Tibial nerve (tissue), 4 donors: ENCODE results near the gene CCDC85C. TPM values are rescaled to one million over a fixed set of nuclear protein-coding genes. Genes with fewer than 3 reads are reported as not detected.

Experiments
- DNase-seq, 2 donors: peaks; one replicate each; pipeline ENCODE4 v3.0.0-alpha.2; 2019; ENCODE audit warnings: low spot score in 2 of 2
- H3K27ac ChIP-seq, 4 donors: fragments of 200-600 bp; sonication (generic) in 3 of 4; one replicate each; pipeline ENCODE4 v1.5.1; 2017 to 2019; ENCODE audit warnings: mild to moderate bottlenecking in 1 of 4
- H3K27me3 ChIP-seq, 2 donors: fragments of 200-600 bp; sonication (generic) in 1 of 2; one replicate each; pipeline versions ENCODE4 v1.5.1 to v1.6.0; 2017 to 2019
- H3K36me3 ChIP-seq, 3 donors: fragments of 200-600 bp; sonication (generic); one replicate each; pipeline ENCODE4 v1.5.1; 2018 to 2019
- H3K4me1 ChIP-seq, 4 donors: fragments of 200-600 bp; sonication (generic) in 3 of 4; one replicate each; pipeline ENCODE4 v1.5.1; 2017 to 2019
- H3K4me3 ChIP-seq, 4 donors: fragments of 200-600 bp; sonication (generic) in 3 of 4; one replicate each; pipeline ENCODE4 v1.5.1; 2017 to 2019; ENCODE audit warnings: mild to moderate bottlenecking in 1 of 4, moderate library complexity in 1 of 4
- H3K9me3 ChIP-seq, 4 donors: fragments of 200-600 bp; sonication (generic) in 3 of 4; one replicate each; pipeline ENCODE4 v1.5.1; 2017 to 2019
- EP300 ChIP-seq, 2 donors: sonication (generic); formaldehyde crosslinking; IDR thresholded peaks; one replicate each; pipeline ENCODE4 v1.6.1; 2017; ENCODE audit warnings: antibody characterized with exemption in 2 of 2, mild to moderate bottlenecking in 1 of 2
- POLR2A ChIP-seq, 2 donors: fragments of 450-650 bp; IDR thresholded peaks; one replicate each; pipeline ENCODE4 v1.6.1; 2017; ENCODE audit warnings: antibody characterized with exemption in 2 of 2, mild to moderate bottlenecking in 2 of 2, moderate library complexity in 2 of 2
- WGBS, 2 donors: methylation state at CpG; one replicate each; pipeline ENCODE4 v1.1.5; 2018; 5-methylcytosine and 5-hydroxymethylcytosine counted together
- total RNA-seq, 4 donors: library from RNA; depleted of rRNA; stranded (reverse); fragments of >200 nt; gene quantifications; one replicate each; pipeline ENCODE4 v1.1.0, GENCODE V29; 2016
- TF ChIP-seq, protein P1 (sequence below), 5 experiments: fragments of 200-600 bp in 3 of 5; fragments of 450-650 bp in 2 of 5; sonication (generic) in 3 of 5; IDR thresholded peaks; one replicate each; pipeline ENCODE4 v1.5.1; 2016 to 2019; ENCODE audit warnings: antibody characterized with exemption in 5 of 5, mild to moderate bottlenecking in 3 of 5, moderate library complexity in 2 of 5

The CCDC85C gene
- total RNA-seq, 4 donors from 2014 or later, result 0.60 to 4.6 (median 1.8) TPM

DNA sequence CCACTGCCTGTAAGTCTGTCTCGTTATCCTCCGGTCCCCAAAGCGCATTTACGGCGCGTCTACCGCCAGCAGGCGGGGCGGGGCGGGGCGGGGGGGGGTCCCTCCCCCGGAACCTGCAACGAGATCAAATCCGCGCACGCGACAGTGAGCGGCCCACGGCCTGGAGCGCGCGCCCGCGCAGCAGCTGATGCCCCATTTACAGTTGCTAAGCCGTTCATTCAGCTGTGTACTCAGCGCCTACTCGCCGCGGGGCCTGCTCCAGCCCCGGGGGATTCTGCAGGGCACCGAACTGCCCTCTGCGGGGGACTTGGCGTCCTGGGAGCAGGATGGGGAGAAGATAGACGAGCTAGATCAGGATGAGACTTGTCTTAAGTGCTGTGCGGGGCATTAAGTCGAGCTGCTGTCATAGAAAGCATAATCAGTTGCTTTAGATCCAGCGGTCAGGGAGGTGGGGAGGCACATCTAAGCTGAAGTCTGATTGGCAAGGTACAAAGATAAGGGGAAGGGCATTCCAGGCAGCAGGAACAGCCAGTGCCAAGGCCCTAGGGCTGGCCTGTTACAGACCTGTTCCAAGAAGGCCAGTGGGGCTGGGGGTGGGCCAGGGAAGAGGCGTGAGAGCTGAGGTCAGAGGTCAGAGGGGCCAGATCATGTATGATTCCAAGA is 1.4 kb upstream of the CCDC85C start:
- H3K27ac ChIP-seq, result peak overlapping the region in 3 of 4 donors; percentile 41 to 84 (median 82)

DNA sequence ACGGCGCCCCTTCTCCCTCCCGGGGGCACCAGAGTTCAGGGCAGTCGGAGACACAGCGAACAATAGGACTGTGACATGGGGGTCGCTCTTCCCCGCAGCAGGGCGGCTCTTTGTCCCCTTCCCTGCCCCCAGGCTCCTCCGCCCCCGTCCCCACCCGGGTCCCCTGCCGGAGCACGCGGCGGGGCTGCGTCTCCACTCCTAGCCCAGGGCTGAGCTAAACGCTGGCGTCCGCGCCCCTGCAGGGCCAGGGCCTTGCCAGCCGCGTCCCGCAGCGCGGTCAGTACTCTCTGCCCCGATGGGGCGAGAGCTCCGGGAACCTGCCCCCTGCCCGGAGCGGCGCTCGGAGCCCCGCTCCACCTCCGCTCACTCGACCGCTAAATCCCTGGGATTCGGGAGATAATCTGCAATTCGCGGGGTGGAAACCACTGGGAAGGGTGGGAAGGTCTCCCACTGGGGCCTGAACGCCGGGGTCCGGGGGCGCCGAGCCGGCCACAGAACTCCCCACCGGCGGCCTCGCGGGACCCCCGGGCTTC is 825 bp upstream of the CCDC85C start:
- Histone ChIP-seq H3K9me3 (no peaks in the 10 kb centered on the region), H3K4me3 (peak overlapping the region; percentile 47 to 90 (median 70)), H3K36me3 (no peaks in the 10 kb centered on the region), H3K27ac (peak overlapping the region; percentile 18 to 84 (median 62)), H3K27me3 (no peaks in the 10 kb centered on the region), H3K4me1 (peaks cover 0 to 34% (median 9%) of the 10 kb centered on the region in 4 donors)
- DNase-seq, result no peak
- TF ChIP-seq, protein P1, sequence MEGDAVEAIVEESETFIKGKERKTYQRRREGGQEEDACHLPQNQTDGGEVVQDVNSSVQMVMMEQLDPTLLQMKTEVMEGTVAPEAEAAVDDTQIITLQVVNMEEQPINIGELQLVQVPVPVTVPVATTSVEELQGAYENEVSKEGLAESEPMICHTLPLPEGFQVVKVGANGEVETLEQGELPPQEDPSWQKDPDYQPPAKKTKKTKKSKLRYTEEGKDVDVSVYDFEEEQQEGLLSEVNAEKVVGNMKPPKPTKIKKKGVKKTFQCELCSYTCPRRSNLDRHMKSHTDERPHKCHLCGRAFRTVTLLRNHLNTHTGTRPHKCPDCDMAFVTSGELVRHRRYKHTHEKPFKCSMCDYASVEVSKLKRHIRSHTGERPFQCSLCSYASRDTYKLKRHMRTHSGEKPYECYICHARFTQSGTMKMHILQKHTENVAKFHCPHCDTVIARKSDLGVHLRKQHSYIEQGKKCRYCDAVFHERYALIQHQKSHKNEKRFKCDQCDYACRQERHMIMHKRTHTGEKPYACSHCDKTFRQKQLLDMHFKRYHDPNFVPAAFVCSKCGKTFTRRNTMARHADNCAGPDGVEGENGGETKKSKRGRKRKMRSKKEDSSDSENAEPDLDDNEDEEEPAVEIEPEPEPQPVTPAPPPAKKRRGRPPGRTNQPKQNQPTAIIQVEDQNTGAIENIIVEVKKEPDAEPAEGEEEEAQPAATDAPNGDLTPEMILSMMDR (IDR thresholded peaks at IDR 0.05), result no peak
- TF ChIP-seq EP300 (IDR thresholded peaks at IDR 0.05) (no peak), POLR2A (IDR thresholded peaks at IDR 0.05) (no peak)
- 0 to 1% methylated on average over 26 to 31 of the region's 50 CpGs for WGBS, 2 donors

More for the DNA sequence above, 1.4 kb upstream of the CCDC85C start:
- Histone ChIP-seq H3K9me3 (no peaks in the 10 kb centered on the region), H3K36me3 (no peaks in the 10 kb centered on the region), H3K4me3 (peak overlapping the region; percentile 47 to 90 (median 70)), H3K4me1 (peaks cover 0 to 34% (median 9%) of the 10 kb centered on the region in 4 donors), H3K27me3 (no peaks in the 10 kb centered on the region)
- no peak for TF ChIP-seq EP300 (IDR thresholded peaks at IDR 0.05)
- no peak for TF ChIP-seq POLR2A (IDR thresholded peaks at IDR 0.05)
- TF ChIP-seq, protein P1 (IDR thresholded peaks at IDR 0.05), result no peak
- 8 to 9% methylated on average over 13 to 14 of the region's 38 CpGs for WGBS, 2 donors
- no peak for DNase-seq

GRCh38 chr14:99604278-99604765 is 315 bp upstream of the CCDC85C start:
- no peaks in the 10 kb centered on the region for H3K27me3 ChIP-seq
- TF ChIP-seq, protein P1 (IDR thresholded peaks at IDR 0.05), result peak in 2 of 5 experiments; percentile 12 to 41
- TF ChIP-seq EP300 (IDR thresholded peaks at IDR 0.05) (peak in 1 of 2 donors; percentile 52), POLR2A (IDR thresholded peaks at IDR 0.05) (no peak)
- peak overlapping the region; percentile 47 to 90 (median 70) for H3K4me3 ChIP-seq
- H3K9me3 ChIP-seq, result no peaks in the 10 kb centered on the region
- WGBS, 2 donors, result 0 to 1% methylated on average over 19 to 32 of the region's 65 CpGs
- DNase-seq, result peak; percentile 75 to 81
- peak overlapping the region; percentile 18 to 84 (median 62) for H3K27ac ChIP-seq
- no peaks in the 10 kb centered on the region for H3K36me3 ChIP-seq
- peaks cover 0 to 34% (median 9%) of the 10 kb centered on the region in 4 donors for H3K4me1 ChIP-seq

- no peaks in the 10 kb centered on the region for H3K27me3 ChIP-seq
- H3K4me3 ChIP-seq, result peak overlapping the region; percentile 24 to 63 (median 38)
- no peak for DNase-seq
- peaks cover 0 to 34% (median 9%) of the 10 kb centered on the region in 4 donors for H3K4me1 ChIP-seq
- TF ChIP-seq, protein P1 (IDR thresholded peaks at IDR 0.05), result no peak
- H3K36me3 ChIP-seq, result no peaks in the 10 kb centered on the region
- peak overlapping the region in 1 of 4 donors; percentile 57 for H3K27ac ChIP-seq
- 43 to 72% methylated on average over 4 to 25 of the region's 53 CpGs for WGBS, 2 donors
- no peaks in the 10 kb centered on the region for H3K9me3 ChIP-seq
These were observed 1.1 kb downstream of the CCDC85C start for GRCh38 chr14:99602788-99603415.
